Stimulated activated naive CD4-positive, alpha-beta T cell (primary cell): ENCODE results near the gene PRKAR2B.
"Not testable (repeated sequence)": the region's sequence is repeated elsewhere in the genome, so short reads cannot be mapped to it uniquely, and the experiment has no call there.

Source experiments
- DNase-seq, 6 experiments: peaks; one replicate each; lab custom pipeline; 2025; lab: John Stamatoyannopoulos, UW

The PRKAR2B gene

GRCh38 chr7:107027208-107027607 lies 17.3 kb upstream of the PRKAR2B start:
- no peak for DNase-seq

GRCh38 chr7:107029061-107029763 lies 15.3 kb upstream of the PRKAR2B start:
- no peak for DNase-seq

- DNase-seq, result no peak
These were observed 14.7 kb upstream of the PRKAR2B start for GRCh38 chr7:107029764-107030286.

DNA sequence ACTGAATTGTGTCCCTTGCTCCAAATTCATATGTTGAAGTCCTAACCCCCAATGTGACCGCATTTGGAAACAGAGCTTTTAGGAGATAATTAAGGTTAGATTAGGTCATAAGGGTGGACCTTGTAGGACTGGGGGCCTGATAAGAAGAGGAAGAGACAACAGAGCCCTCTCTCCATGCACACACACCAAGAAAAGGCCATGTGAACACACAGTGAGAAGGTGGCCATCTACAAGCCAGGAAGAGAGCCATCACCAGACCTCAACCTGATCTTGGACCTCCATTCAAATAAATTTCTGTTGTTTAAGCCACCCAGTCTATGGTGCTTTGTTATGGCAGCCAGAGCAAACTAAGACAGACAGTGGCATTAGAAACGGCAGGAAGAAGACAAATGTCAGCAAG lies 12.5 kb upstream of the PRKAR2B start:
- DNase-seq, result no peak

DNA sequence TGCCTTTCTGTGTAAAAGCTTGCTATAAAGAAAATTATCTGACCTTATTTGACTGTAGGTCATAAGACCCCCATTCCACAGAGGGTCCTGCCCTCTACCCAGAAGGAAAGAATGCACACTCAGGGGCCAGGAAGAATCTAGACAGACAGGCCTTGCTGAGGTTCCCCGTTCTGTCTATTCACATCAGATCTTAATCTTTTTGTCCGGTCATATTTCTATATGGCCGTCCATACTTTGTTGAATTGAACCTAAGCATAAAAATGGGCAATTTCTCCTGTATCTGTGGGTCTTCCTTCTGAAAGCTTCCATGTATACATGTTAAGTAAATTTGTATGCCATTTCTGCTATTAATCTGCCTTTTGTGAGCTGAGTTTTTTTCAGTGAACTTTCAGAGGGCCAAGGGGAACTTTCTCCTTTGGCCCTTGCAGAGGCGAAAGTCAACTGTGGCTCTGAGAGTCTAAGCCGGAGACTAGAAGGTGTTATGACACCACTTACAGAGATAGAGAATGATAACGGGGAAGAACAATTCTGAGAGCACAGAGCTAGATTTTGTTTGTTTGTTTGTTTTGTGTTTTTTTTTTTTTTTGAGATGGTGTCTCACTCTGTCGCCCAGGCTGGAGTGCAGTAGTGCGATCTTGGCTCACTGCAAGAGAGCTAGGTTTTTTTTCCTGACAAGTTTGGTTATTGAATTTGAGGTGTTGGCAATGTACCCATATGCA lies 11.6 kb upstream of the PRKAR2B start:
- no peak for DNase-seq

DNA sequence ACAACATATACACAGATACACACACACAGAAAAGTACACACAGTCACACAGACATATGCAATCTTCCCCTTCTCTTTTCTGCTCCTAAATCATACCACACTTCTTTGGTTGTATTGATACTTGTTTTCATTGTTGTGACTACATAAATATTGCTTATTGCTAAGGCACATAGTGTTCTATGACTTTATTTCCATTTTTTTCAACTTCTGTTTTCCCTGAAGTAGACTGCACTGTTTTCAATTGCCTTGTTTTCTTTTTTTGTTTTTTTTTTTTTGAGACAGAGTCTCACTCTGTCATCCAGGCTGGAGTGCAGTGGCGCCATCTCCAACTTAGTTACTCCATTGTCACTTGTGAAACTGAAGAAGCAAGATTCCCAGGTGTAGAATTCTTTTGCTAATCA lies 10.0 kb upstream of the PRKAR2B start:
- no peak for DNase-seq

GRCh38 chr7:107035446-107035845 lies 9.1 kb upstream of the PRKAR2B start:
- DNase-seq, result no peak

DNA sequence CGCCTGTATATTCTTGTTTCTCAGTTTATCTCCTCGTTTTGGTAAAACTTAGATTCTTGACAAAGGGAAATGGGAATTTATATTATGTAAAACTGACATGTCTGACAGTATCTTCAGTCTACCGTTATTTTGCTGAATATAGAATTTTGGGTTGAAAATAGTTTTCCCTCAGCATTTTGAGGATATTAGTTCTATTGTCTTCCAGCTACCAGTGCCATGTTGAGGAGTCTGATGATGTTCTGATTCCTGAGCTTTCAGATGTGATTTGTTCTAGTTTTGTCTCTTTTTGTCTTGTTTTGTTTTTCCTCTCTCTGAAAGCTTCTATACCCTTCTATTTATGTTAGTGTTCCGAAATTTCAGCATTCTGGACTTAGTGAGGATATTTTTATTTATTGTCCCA lies 8.0 kb upstream of the PRKAR2B start:
- DNase-seq, result no peak

GRCh38 chr7:107037717-107038603 lies 6.5 kb upstream of the PRKAR2B start:
- DNase-seq, result no peak

- no peak for DNase-seq
These were observed 5.2 kb upstream of the PRKAR2B start for GRCh38 chr7:107039199-107039900.

- DNase-seq, result no peak
These were observed 3.4 kb upstream of the PRKAR2B start for GRCh38 chr7:107041097-107041496.

- not testable (repeated sequence) for DNase-seq
These were observed 2.7 kb upstream of the PRKAR2B start for GRCh38 chr7:107041764-107042163.

DNA sequence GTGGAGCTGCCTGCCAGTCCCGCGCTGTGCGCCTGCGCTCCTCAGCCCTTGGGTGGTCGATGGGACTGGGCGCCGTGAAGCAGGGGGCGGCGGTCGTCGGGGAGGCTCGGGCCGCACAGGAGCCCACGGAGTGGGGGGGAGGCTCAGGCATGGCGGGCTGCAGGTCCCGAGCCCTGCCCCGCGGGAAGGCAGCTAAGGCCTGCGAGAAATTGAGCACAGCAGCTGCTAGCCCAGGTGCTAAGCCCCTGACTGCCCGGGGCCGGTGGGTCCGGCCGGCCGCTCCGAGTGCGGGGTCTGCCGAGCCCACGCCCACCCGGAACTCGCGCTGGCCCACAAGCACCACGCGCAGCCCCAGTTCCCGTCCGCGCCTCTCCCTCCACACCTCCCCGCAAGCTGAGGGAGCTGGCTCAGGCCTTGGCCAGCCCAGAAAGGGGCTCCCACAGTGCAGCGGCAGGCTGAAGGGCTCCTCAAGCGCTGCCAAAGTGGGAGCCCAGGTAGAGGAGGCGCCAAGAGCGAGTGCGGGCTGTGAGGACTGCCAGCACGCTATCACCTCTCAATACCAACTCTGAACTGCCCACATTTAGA lies 2.1 kb upstream of the PRKAR2B start:
- not testable (repeated sequence) for DNase-seq

DNA sequence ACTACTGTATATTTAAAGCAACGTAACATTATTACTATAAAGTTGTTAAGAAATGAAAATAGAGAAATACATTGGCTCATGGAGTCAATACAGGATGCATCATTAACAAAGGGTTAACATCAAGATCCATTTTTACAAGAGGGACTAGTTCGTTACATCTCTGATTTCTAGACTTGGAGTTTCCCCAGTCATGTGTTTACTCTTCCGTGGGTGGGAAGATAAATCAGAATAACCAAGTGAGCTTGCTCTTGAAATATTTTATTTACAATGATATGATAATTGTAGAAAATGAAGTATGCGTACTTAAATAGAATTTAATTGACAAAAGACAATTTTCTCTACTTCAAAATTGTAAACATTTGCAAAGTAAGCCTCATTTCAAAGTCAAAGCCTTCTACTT lies 1.0 kb upstream of the PRKAR2B start:
- no peak for DNase-seq

DNA sequence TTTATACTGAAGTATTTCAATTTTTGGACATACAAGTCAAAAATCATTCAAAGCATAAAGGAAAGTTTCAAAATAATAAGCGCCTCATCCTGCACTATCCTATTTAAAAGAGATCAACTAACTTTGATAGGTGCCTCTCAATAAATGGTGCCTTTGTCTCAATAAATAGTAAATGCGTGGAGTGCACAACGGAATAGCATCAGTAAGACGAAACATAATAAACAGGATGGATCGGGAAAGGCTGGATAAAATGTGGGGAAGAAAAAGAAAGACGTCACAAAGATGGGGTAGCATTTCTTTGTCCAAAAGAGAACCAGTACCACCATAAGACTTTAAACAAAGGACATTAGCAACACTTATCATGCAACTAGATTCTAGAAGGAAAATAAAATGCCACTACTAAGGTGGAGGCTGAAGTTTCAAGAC lies 571 bp upstream of the PRKAR2B start:
- DNase-seq, result no peak

DNA sequence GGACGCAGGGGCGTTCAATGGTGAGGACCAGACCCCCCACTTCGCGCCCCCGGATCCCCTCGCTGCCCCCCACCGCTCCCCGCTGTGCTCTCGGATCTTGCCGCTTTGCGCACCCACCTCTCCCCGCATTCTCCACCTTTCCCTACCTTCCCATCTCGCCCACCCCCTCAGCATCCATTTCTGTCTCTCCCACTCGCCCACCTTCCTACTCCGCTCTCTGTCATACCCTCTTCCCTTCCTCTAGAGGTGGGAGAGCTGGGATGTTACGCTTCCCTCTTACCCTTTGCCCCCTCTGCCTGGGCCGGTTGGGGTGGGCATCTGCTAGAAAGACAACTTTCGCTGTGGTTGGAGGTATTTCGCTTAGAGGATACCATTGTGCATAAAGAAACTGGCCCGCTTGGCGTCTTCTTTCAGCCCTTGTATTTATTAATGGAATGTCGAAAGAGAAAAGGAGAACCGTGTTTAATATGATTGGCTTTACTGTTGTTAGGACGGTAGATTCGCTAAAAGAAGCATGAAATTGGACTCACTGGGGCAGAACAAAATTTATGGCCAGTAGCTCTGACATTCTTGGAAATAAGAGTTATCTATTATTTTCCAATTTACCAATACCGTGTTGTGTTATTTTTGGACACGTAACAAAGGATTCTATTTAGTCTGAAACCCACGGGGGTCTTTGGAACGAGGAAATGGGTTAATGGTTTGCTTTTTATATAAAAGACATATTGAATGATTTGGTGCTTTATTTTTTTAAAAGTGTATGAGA lies 873 bp downstream of the PRKAR2B start:
- DNase-seq, result peak in 1 of 6 experiments; percentile 22

DNA sequence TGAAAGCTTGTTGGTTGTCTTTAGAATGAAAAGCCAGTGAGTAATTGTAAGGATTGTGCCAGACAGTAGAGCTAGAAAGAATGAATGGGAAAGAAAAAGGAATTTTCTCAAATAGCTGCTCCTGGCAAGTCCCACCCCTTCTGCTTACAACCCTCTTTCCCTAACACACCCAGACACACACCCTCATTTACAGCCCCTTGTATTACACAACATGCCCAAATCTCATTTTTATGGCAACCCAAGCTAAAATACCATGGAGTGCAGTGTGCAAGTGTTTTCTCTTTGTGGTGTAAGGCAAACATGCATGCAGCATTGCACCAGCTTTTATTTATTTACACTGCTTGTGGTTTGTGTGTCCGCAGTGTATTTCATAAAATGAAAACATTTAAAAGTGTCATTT lies 1.5 kb downstream of the PRKAR2B start:
- DNase-seq, result no peak

DNA sequence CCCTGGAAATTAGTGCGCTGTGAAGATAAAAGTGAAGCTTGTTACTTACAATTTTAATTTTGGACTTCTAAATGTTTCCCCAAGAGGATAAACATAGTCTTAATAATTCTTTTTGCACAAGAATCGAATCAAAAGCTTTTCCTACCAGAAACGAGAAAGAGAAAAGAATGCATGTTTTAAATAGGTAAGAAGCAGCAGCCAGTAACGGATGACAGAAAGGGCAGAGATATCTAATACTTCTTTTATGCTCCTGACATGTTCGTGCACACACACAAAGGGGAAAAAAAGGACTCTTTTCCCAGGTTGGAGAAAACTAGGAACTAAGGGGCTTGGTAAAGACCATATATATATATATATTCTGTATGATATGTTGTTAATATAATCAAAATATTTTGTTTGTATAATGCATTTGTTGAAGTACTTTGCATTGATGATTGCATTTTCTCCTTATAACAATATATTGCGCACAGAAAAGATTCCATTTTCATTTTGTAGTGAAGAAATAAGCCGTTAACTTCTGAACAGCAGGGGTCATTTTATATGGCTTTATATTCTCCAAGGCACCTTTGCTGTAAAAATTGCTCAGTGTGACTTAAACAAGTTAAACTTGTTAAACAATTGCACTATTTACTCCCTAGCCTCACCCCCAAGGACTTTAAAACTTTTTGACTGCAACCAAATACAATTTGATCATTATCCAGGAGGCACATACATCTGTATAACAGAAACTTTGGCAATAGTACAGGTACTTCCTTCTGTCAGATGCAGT lies 2.2 kb downstream of the PRKAR2B start:
- no peak for DNase-seq

DNA sequence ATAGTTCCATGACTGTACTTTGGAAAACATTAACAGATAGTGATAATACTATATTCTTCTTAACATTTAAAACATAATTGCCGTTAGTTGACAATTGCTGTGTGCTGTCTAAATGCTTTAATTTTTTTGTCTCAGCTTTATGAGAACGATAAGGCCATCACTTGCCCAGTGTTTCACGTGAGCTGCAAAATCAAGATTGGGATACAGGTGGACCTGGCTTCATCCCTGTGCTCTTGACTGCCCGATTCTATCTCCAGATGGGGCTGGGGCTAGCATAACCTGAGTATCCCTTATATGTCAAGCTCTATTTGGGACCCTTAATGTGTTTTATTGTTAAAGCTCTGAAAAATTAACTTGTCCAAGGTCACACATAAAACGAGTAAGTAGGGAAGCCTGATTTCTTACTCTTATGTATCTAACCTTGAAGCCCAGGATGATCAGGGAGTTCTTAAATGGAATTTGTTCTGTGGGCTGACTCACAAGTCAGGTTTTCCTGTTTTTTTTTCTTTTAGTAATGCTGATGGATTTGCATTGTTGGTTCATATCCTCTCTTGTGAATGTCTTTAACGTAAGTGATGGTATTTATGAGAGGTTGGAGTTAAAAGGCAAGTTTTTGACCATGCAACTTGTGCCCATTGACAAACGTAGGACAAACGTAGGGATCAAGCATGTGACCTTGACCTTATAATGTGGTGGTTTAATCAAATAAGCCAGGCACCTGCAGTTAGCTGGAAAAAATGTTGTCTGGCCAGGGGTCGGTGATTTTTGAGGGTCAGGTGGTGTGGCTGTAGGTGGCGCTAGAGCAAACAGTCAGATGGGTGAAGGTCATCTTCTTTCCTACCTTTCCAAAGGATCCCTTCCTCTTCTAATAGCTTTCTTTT lies 3.6 kb downstream of the PRKAR2B start:
- no peak for DNase-seq
